Fibroblast of lung (primary cell): Measurements from ENCODE around the gene RDH16.

Experiments used
- EZH2 ChIP-seq: IDR thresholded peaks from 2 replicates; pipeline ENCODE4 v1.5.1; 2012; ENCODE audit warnings: low read length, control low read depth, mild to moderate bottlenecking; ENCODE audit errors: missing control alignments
- TF ChIP-seq, protein P1 (sequence below), 2 donors: IDR thresholded peaks in 1 of 2; conservative IDR thresholded peaks in 1 of 2; 1 replicate in 1 of 2; 2 replicates in 1 of 2; pipeline ENCODE4 v1.5.1; 2011 to 2012; ENCODE audit warnings: low read length in 2 of 2, control low read depth in 1 of 2, inconsistent platforms in 1 of 2, low read depth in 1 of 2, mild to moderate bottlenecking in 1 of 2

DNA sequence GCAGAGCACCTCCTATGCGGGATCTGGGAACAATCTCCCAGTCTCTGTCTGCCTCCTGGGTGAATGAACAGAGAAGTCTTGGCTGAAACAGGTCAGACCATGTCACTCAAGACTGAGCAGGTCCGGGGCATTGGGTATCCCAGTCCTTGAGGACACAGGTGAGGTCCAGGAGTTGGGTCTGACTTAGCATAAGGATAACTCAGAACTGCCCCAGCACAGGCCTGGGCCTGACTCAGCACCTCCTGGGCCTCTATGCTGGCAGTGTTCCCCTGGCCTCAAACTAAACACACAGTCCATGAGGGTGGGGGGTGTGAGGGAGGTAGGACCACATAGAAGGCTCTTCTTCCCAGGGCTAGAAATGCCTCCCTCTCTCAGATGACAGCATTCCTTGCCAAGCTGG is 21.7 kb downstream of the RDH16 start:
- no peak for TF ChIP-seq EZH2
- TF ChIP-seq, protein P1, sequence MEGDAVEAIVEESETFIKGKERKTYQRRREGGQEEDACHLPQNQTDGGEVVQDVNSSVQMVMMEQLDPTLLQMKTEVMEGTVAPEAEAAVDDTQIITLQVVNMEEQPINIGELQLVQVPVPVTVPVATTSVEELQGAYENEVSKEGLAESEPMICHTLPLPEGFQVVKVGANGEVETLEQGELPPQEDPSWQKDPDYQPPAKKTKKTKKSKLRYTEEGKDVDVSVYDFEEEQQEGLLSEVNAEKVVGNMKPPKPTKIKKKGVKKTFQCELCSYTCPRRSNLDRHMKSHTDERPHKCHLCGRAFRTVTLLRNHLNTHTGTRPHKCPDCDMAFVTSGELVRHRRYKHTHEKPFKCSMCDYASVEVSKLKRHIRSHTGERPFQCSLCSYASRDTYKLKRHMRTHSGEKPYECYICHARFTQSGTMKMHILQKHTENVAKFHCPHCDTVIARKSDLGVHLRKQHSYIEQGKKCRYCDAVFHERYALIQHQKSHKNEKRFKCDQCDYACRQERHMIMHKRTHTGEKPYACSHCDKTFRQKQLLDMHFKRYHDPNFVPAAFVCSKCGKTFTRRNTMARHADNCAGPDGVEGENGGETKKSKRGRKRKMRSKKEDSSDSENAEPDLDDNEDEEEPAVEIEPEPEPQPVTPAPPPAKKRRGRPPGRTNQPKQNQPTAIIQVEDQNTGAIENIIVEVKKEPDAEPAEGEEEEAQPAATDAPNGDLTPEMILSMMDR (conservative IDR thresholded peaks at IDR 0.05 in 1 of 2, IDR thresholded peaks at IDR 0.05 in 1 of 2; ENCODE audit: low read depth in 1 of 2, low read length in 2 of 2): no peak
